GM04503 (cell line): ENCODE data around the gene CEBPG.

Source experiments
- DNase-seq: peaks from one replicate; pipeline ENCODE4 v3.0.0-alpha.2; 2012; ENCODE audit warnings: low read depth

CEBPG gene

GRCh38 chr19:33422369-33423180 is 49.1 kb downstream of the CEBPG start:
- no peak for DNase-seq

- DNase-seq: no peak
These were observed 50.7 kb downstream of the CEBPG start for GRCh38 chr19:33424181-33424580.

GRCh38 chr19:33426621-33427361 is 53.3 kb downstream of the CEBPG start:
- no peak for DNase-seq

- no peak for DNase-seq
These were observed 54.5 kb downstream of the CEBPG start for GRCh38 chr19:33427801-33428626.

- DNase-seq: no peak
These were observed 55.2 kb downstream of the CEBPG start for GRCh38 chr19:33428627-33429125.

- DNase-seq: no peak
These were observed 56.6 kb downstream of the CEBPG start for GRCh38 chr19:33429891-33430673.

- no peak for DNase-seq
These were observed 57.3 kb downstream of the CEBPG start for GRCh38 chr19:33430674-33431277.

- no peak for DNase-seq
These were observed 58.5 kb downstream of the CEBPG start for GRCh38 chr19:33432015-33432414.
